IPS DF 4.7 (cell line): ENCODE measurements around the gene SPINK7.

Experiments used
- DNase-seq: peaks from one replicate; pipeline ENCODE4 v3.0.0-alpha.2; 2013; ENCODE audit warnings: low spot score; ENCODE audit errors: extremely low read depth

Gene SPINK7

GRCh38 chr5:148343603-148344487, 31.6 kb downstream of the SPINK7 start:
- DNase-seq, result no peak

DNA sequence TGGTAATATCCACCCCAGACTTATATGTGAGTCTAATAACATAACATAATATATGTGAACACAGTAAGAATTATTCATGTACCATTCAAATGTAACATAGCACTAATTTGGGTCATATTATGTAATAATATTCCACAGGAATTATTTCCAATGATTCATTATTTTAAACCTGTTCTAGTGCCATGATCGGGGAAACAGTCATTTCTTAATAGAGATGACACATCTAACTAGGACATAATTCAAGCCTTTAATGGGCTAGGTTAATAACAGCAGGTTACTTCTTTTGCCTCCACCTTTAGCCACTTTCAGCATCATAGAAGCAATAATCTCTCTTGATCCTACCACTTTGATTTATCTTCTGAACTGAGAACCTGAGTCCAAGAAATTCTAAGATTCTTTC, 35.5 kb downstream of the SPINK7 start:
- no peak for DNase-seq

GRCh38 chr5:148352696-148353095, 40.5 kb downstream of the SPINK7 start:
- no peak for DNase-seq

DNA sequence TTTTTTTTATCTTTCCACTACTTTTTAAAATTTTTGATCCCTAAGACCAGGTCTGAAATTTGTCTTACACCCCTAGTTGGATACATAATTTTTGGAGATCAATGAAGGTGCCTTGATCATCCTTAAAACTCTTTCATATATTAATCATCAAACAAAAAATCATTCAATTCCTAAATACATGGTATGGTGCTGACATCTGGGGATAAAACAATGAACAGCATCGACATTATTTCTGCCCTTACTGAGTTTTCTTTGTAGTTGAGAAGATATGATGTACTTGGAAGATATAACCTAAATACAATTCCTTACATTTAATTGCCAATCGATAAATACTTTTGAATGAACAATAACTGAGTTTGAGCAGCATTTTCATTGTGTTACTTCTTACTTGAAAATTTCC, 41.4 kb downstream of the SPINK7 start:
- no peak for DNase-seq

DNA sequence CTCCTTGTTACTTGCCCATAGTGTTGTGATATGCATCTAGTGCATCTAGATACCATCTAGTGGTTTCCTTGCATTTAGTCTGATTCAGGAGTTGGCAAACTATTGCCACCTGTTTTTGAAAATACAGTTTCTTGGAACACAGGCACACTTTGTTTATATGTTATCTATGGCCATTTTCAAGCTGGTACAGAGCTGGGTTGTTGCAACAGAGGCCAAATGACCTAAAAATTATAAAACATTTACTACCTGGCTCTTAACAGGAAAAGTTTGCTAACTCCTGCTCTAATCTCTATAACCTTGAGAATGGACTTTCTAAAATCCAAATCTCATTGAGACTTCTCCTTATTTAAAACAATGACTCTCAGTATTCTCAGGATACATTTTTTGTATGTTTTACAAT, 52.1 kb downstream of the SPINK7 start:
- DNase-seq, result no peak
